Transverse colon (tissue), 4 donors: Measurements from ENCODE around the gene TSPAN5. TPM values are rescaled to one million over a fixed set of nuclear protein-coding genes. Genes with fewer than 3 reads are reported as not detected.

Experiments
- DNase-seq: peaks from one replicate; pipeline ENCODE4 v3.0.0-alpha.2; 2019
- H3K27ac ChIP-seq, 4 donors: fragments of 200-600 bp; sonication (generic); 2 replicates each; pipeline ENCODE4 v1.5.1; 2016 to 2018; ENCODE audit warnings: inconsistent platforms in 4 of 4
- H3K27me3 ChIP-seq: fragments of 200-600 bp; sonication (generic); 2 replicates; pipeline ENCODE4 v1.5.1; 2017; ENCODE audit warnings: inconsistent platforms
- H3K36me3 ChIP-seq, 4 donors: fragments of 200-600 bp; sonication (generic); 2 replicates each; pipeline ENCODE4 v1.5.1; 2017 to 2019; ENCODE audit warnings: inconsistent platforms in 4 of 4
- H3K4me1 ChIP-seq, 4 donors: fragments of 200-600 bp; sonication (generic); 2 replicates each; pipeline ENCODE4 v1.5.1; 2017 to 2020; ENCODE audit warnings: inconsistent platforms in 4 of 4
- H3K4me3 ChIP-seq, 4 donors: fragments of 200-600 bp; sonication (generic); 1 replicate in 1 of 4; 2 replicates in 3 of 4; pipeline versions ENCODE4 v1.5.1 to v1.6.1; 2017 to 2019; ENCODE audit warnings: inconsistent platforms in 4 of 4
- H3K9me3 ChIP-seq, 2 donors: fragments of 200-600 bp; sonication (generic); 2 replicates each; pipeline ENCODE4 v1.5.1; 2017 to 2019; ENCODE audit warnings: inconsistent platforms in 2 of 2
- EP300 ChIP-seq: sonication (generic); formaldehyde crosslinking; IDR thresholded peaks from one replicate; pipeline ENCODE4 v1.6.1; 2017; ENCODE audit warnings: antibody characterized with exemption, low read depth
- POLR2A ChIP-seq: fragments of 450-650 bp; IDR thresholded peaks from one replicate; pipeline ENCODE4 v1.6.1; 2016; ENCODE audit warnings: antibody characterized with exemption, mild to moderate bottlenecking, moderate library complexity
- POLR2AphosphoS5 ChIP-seq, 3 donors: sonication (generic); formaldehyde crosslinking; IDR thresholded peaks; one replicate each; pipeline ENCODE4 v1.6.1; 2016; ENCODE audit warnings: antibody characterized with exemption in 3 of 3
- WGBS, 2 donors: methylation state at CpG; one replicate each; pipeline ENCODE4 v1.1.5; 2018; ENCODE audit warnings: low coverage in 1 of 2; 5-methylcytosine and 5-hydroxymethylcytosine counted together
- in situ Hi-C, 4 donors: fragments of 200-750 bp; cut with MboI; loops; one replicate each; pipeline versions ENCODE4 v1.15.0 to v1.15.1; 2017; ENCODE audit warnings: low sequenced_read_pairs in 3 of 4, low pct_ligation_motif_present in 1 of 4, low pct_unique_long_range_greater_than_20kb in 1 of 4
- intact Hi-C: fragments of 100-400 bp; cut with DNase I; formaldehyde crosslinking; loops from one replicate; pipeline ENCODE4 v1.15.1; 2023; ENCODE audit warnings: low total_unique reads
- total RNA-seq, 4 donors: library from RNA; depleted of rRNA; stranded (reverse); fragments of >200 nt; gene quantifications; one replicate each; pipeline ENCODE4 v1.1.0, GENCODE V29; 2016
- TF ChIP-seq, protein P1 (sequence below), 5 experiments: fragments of 200-600 bp in 3 of 5; fragments of 450-650 bp in 2 of 5; sonication (generic) in 3 of 5; IDR thresholded peaks; 1 replicate in 2 of 5; 2 replicates in 3 of 5; pipeline ENCODE4 v1.5.1; 2016 to 2017; ENCODE audit warnings: antibody characterized with exemption in 5 of 5, inconsistent platforms in 3 of 5, mild to moderate bottlenecking in 2 of 5, moderate library complexity in 1 of 5

The TSPAN5 gene
- total RNA-seq, 4 donors from 2014 or later = 1.1 to 9.6 (median 4.4) TPM

DNA sequence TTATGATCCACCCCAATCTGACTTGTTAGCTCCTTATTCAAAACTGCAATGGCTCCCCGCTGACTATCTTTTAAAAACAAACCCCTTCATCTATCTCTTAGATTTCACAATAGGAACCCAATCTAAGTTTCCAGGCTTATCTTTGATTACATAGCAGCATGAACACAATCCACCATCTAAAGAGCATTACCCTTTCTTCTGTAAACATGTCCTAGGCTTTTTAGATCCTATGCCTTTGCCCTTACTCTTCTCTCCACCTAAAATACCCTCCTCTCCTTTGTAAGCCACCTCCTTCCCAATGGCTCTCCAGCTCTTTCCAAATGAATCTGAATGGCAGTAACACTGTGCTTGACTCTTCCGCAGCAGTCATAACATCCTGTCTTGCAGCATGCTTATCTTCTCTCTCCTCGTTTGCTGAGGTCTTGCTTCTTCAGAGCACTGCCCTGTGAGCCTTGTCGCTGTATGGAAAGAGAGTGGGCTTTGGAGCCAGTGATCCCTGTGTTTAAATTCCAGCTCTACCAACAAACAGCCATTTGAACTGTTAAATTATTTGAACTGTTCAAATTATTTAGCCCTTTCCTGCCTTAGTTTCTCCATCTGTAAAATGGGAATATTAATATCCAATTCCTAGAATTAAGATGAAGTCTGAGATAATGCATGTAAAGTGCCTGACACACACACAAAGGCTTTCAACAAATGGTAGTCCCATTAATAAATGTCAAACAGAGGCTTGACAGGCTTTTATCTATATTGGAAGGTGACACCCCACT is 16.2 kb upstream of the TSPAN5 start:
- in situ Hi-C loops = no loop called here
- TF ChIP-seq EP300 (no peak), POLR2A (no peak), POLR2AphosphoS5 (IDR thresholded peaks at IDR 0.05) (no peak)
- TF ChIP-seq, protein P1, sequence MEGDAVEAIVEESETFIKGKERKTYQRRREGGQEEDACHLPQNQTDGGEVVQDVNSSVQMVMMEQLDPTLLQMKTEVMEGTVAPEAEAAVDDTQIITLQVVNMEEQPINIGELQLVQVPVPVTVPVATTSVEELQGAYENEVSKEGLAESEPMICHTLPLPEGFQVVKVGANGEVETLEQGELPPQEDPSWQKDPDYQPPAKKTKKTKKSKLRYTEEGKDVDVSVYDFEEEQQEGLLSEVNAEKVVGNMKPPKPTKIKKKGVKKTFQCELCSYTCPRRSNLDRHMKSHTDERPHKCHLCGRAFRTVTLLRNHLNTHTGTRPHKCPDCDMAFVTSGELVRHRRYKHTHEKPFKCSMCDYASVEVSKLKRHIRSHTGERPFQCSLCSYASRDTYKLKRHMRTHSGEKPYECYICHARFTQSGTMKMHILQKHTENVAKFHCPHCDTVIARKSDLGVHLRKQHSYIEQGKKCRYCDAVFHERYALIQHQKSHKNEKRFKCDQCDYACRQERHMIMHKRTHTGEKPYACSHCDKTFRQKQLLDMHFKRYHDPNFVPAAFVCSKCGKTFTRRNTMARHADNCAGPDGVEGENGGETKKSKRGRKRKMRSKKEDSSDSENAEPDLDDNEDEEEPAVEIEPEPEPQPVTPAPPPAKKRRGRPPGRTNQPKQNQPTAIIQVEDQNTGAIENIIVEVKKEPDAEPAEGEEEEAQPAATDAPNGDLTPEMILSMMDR (IDR thresholded peaks at IDR 0.05) = no peak
- no peak overlapping the region for H3K4me3 ChIP-seq

DNA sequence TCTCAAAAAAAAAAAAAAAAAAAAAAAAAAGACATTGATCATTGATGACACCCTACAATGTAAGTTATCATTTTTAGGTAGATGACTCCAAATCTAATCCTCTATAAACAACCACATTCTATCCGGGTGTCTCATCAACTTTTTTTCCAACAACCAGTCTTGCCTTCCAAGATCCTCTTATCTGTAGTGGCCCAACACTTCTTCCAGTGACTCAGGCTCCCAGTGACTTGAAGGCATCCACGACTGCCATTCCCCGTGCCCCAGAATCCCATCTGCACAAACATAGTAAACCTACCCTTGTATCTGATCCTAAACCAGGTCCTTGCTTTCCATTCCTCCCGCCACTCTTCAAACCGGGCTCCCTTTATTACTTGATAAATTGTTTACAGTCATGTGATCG is 15.6 kb upstream of the TSPAN5 start:
- H3K27ac ChIP-seq = no peak overlapping the region
- DNase-seq = no peak
- no peaks in the 10 kb centered on the region for H3K27me3 ChIP-seq
- no peaks in the 10 kb centered on the region for H3K36me3 ChIP-seq
- 93 to 94% methylated on average over 6 of the region's 6 CpGs for WGBS, 2 donors
- no peak for TF ChIP-seq EP300
- TF ChIP-seq POLR2AphosphoS5 (IDR thresholded peaks at IDR 0.05) = no peak
- TF ChIP-seq POLR2A = no peak
- TF ChIP-seq, protein P1 (IDR thresholded peaks at IDR 0.05) = no peak
- H3K9me3 ChIP-seq = no peaks in the 10 kb centered on the region
- intact Hi-C loops = no loop called here
- no peaks in the 10 kb centered on the region for H3K4me1 ChIP-seq
- in situ Hi-C loops = no loop called here
- no peak overlapping the region for H3K4me3 ChIP-seq

More for the DNA sequence above, 16.2 kb upstream of the TSPAN5 start:
- WGBS, 2 donors = 82 to 93% methylated on average over 2 to 4 of the region's 4 CpGs
- no peak for DNase-seq
- Histone ChIP-seq H3K36me3 (no peaks in the 10 kb centered on the region), H3K4me1 (no peaks in the 10 kb centered on the region), H3K27me3 (no peaks in the 10 kb centered on the region), H3K27ac (no peak overlapping the region), H3K9me3 (no peaks in the 10 kb centered on the region)
- intact Hi-C loops = no loop called here

DNA sequence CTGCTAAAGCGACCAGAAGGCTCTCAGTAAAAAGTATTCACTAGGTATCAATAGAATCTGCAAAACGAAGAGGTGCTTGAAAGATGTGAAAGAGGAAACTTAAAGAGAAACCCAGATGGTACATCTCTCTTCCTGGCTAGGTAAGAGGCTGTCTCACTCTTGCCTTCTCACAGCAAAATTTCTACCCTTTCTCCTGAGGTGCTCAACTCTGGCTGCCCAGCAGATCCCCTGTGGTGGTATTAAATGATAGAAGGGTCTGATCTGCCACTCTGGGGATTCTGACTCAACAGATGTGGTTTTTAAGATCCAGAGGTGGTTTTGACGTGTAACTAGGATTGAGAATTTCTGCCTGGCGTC is 14.9 kb upstream of the TSPAN5 start:
- Histone ChIP-seq H3K4me1 (no peaks in the 10 kb centered on the region), H3K36me3 (no peaks in the 10 kb centered on the region), H3K9me3 (no peaks in the 10 kb centered on the region), H3K4me3 (no peak overlapping the region), H3K27me3 (no peaks in the 10 kb centered on the region), H3K27ac (no peak overlapping the region)
- WGBS, 2 donors = 30 to 65% methylated on average over 2 to 4 of the region's 4 CpGs
- no peak for DNase-seq
- in situ Hi-C loops (no loop called here), intact Hi-C loops (no loop called here)
- TF ChIP-seq POLR2AphosphoS5 (IDR thresholded peaks at IDR 0.05) (no peak), EP300 (no peak), POLR2A (no peak)
- TF ChIP-seq, protein P1 (IDR thresholded peaks at IDR 0.05) = no peak

DNA sequence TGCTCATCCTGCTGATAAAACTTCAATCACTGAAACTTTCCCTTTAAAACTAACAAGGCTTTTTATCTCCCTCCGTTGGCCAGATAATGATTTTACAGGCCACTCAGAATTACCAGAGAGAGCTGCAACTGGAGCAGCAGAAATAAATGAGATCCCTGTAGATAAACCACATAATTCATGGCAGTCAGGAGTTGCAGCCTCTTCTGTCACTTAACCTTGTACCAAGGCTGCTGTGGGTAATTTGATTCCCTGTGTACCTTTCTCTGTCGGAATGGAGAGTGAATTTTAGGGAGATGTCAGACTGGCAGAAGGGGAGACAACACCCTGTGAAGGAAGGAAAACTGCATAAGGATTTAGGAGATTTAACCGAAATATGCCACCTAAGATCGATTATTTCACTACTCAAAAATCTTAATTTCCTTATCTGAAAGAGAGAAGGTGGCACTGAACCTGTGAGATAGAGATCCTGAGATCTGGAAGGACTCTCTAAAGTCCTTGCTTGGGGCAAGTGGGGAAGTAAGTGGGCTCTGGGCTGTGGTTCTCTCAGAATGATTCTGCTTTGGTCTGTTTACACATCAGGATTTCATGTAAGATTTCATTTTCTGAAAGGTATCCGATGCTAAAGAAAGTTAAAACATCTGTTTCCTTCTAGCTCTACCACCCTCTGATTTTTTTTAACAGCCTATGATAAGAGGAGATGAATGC is 14.3 kb upstream of the TSPAN5 start:
- Histone ChIP-seq H3K4me3 (no peak overlapping the region), H3K27ac (no peak overlapping the region), H3K4me1 (no peaks in the 10 kb centered on the region), H3K9me3 (no peaks in the 10 kb centered on the region), H3K27me3 (no peaks in the 10 kb centered on the region), H3K36me3 (no peaks in the 10 kb centered on the region)
- DNase-seq = no peak
- TF ChIP-seq, protein P1 (IDR thresholded peaks at IDR 0.05) = no peak
- no peak for TF ChIP-seq EP300
- no peak for TF ChIP-seq POLR2AphosphoS5 (IDR thresholded peaks at IDR 0.05)
- no peak for TF ChIP-seq POLR2A
- in situ Hi-C loops = no loop called here
- intact Hi-C loops = no loop called here
- WGBS, 2 donors = 38 to 47% methylated on average over 4 to 5 of the region's 5 CpGs
